ENCODE measurements around the gene GTF3C4.

- TF ChIP-seq CTCF (IDR thresholded peaks at IDR 0.05 in 8 of 11, conservative IDR thresholded peaks at IDR 0.05 in 3 of 11): no peak
- TF ChIP-seq POLR2A (IDR thresholded peaks at IDR 0.05): no peak
Measured at GRCh38 chr9:132732326-132733259, 62.3 kb downstream of the GTF3C4 start.

Measured in spleen (tissue), 7 donors.